NT2/D1 (cell line): ENCODE results near the gene EDN3.

ENCODE experiments used
- DNase-seq: peaks from one replicate; pipeline ENCODE4 v3.0.0-alpha.2; 2011; ENCODE audit warnings: low read depth, low spot score
- H3K27me3 ChIP-seq: 2 replicates; pipeline ENCODE4 v1.6.0; 2011; ENCODE audit warnings: mild to moderate bottlenecking; ENCODE audit not compliant: insufficient read length, insufficient read depth
- H3K36me3 ChIP-seq: 2 replicates; pipeline ENCODE4 v1.6.1; 2011; ENCODE audit warnings: mild to moderate bottlenecking, low read length, mixed read lengths; ENCODE audit not compliant: insufficient read depth, insufficient read length
- H3K4me1 ChIP-seq: 2 replicates; pipeline ENCODE4 v1.5.1; 2011; ENCODE audit not compliant: insufficient read depth, insufficient read length
- H3K4me3 ChIP-seq: 2 replicates; pipeline ENCODE4 v1.5.1; 2011; ENCODE audit warnings: low read depth; ENCODE audit not compliant: insufficient read length
- H3K9ac ChIP-seq: 2 replicates; pipeline ENCODE4 v1.6.0; 2011; ENCODE audit warnings: low read depth; ENCODE audit not compliant: insufficient read length
- H3K9me3 ChIP-seq: 2 replicates; pipeline ENCODE4 v1.5.1; 2011; ENCODE audit warnings: mild to moderate bottlenecking, low read length; ENCODE audit not compliant: insufficient read depth
- SUZ12 ChIP-seq: IDR thresholded peaks from 2 replicates; pipeline ENCODE4 v1.6.1; 2011; ENCODE audit not compliant: insufficient read length, insufficient read depth; ENCODE audit errors: extremely low read depth
- YY1 ChIP-seq: IDR thresholded peaks from 2 replicates; pipeline ENCODE4 v1.6.1; 2011; ENCODE audit not compliant: insufficient read length, insufficient read depth
- ZNF274 ChIP-seq: IDR thresholded peaks from 2 replicates; pipeline ENCODE4 v1.6.1; 2011; ENCODE audit warnings: mild to moderate bottlenecking, low read depth, low read length

The EDN3 gene

DNA sequence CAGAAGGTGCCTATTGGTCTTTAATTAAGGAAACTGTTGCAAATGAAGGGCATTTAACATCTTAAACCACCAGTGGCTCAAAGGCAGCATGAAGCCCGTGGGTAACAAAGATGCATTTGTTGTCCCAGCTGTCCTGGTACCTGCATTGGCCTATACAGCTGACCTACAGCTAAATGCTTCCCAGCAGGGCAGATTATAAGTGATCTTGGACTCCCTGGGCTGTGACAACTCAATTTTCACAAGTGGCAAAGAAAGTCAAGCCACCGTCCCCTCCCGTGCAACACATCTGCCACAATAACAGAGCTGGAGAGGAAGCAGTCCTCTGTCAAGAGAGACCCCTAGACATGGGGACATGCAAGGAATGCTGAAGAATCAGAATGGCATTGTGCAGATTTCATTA is 31.5 kb upstream of the EDN3 start:
- Histone ChIP-seq H3K36me3 (no peaks in the 10 kb centered on the region), H3K4me3 (no peak overlapping the region), H3K9me3 (no peaks in the 10 kb centered on the region), H3K9ac (no peak overlapping the region), H3K27me3 (peaks cover 41% of the 10 kb centered on the region), H3K4me1 (peaks cover 2% of the 10 kb centered on the region)
- TF ChIP-seq YY1 (no peak), SUZ12 (no peak), ZNF274 (no peak)
- peak; percentile 51 for DNase-seq

DNA sequence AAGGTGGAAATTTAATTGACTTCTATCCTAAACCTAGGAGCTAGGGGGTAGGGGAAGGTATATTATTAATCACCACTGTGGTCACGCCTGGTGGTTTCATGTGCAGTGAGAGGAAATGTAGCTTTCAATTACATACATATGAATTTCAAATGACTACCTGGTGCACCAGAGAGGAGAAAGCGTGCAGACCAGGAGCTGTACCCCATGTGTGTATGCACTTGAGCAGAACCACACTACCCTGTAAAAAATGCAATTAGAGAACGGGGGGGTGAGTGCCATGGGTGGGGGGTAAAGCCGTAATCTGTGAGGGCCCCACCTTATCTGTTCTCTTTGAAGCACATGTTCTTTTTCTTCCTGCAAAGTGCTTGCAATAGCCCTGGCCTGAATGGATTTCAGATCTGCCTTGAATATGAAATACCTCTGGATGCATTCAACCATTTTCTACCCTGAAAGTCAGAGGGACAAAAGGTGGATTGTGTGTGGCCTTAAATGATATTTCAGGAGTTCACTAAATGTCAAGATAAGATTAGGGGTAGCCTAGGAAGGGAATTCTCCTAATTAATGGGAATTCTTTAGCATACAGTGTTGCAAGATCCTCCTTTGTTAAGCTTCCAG is 30.9 kb upstream of the EDN3 start:
- no peak for DNase-seq
- no peaks in the 10 kb centered on the region for H3K36me3 ChIP-seq
- H3K4me3 ChIP-seq = no peak overlapping the region
- H3K4me1 ChIP-seq = peaks cover 2% of the 10 kb centered on the region
- peaks cover 41% of the 10 kb centered on the region for H3K27me3 ChIP-seq
- H3K9ac ChIP-seq = no peak overlapping the region
- TF ChIP-seq SUZ12 = no peak
- TF ChIP-seq YY1 = no peak
- no peak for TF ChIP-seq ZNF274
- H3K9me3 ChIP-seq = no peaks in the 10 kb centered on the region

DNA sequence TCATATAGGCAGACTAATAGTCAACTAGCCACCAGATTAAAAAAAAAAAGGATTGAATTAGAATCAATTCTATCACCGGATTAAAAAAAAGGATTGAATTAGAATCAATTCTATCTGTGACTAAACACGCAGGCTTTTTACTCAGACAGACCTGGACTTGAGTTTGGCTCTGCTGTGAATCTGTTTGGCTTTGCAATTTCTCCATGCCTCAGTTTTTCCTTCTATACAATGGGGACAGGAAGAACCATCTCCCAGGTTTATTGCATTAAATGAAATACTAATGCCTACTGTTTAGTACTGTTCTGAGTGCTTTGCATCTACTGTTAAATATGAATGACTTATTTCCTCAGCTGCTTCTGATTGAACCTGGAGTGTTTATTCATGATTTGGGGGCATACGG is 30.0 kb upstream of the EDN3 start:
- no peak for DNase-seq
- Histone ChIP-seq H3K4me3 (no peak overlapping the region), H3K9me3 (no peaks in the 10 kb centered on the region), H3K36me3 (no peaks in the 10 kb centered on the region), H3K9ac (no peak overlapping the region), H3K27me3 (peaks cover 34% of the 10 kb centered on the region), H3K4me1 (peaks cover 2% of the 10 kb centered on the region)
- TF ChIP-seq ZNF274 = no peak
- TF ChIP-seq SUZ12 = no peak
- TF ChIP-seq YY1 = no peak

DNA sequence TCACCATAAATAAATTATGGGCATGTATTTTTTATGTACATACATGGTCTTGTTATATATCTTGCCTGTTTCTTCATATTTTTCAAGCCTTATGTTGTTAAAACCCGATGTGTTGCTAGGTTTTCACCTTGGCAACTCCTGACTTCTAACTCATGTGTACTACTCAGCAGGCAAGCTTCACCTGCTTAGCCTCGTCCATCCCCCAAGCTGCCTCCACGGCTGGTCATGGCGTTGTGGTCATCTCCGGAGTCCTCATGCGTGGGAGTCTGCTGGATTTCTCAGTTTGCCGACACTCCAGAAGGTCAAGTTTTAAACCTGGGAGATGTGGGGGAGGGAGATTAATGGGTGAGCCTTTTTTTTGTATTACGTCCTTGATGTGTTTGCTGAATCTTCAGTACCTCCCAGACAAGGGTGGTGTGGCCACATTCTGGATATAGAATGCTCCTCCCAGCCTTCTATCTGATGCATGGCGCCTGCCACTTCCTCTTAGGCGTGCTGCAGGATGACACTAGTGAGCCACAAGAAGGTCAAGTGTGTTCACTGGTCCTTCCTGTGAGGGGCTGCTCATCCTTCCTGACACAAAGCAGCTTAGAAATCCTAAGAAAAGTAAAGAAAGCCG is 26.6 kb upstream of the EDN3 start:
- no peak overlapping the region for H3K4me3 ChIP-seq
- peaks cover 18% of the 10 kb centered on the region for H3K27me3 ChIP-seq
- no peaks in the 10 kb centered on the region for H3K4me1 ChIP-seq
- no peaks in the 10 kb centered on the region for H3K9me3 ChIP-seq
- no peaks in the 10 kb centered on the region for H3K36me3 ChIP-seq
- no peak overlapping the region for H3K9ac ChIP-seq
- no peak for TF ChIP-seq ZNF274
- no peak for TF ChIP-seq YY1
- no peak for TF ChIP-seq SUZ12
- DNase-seq = no peak

DNA sequence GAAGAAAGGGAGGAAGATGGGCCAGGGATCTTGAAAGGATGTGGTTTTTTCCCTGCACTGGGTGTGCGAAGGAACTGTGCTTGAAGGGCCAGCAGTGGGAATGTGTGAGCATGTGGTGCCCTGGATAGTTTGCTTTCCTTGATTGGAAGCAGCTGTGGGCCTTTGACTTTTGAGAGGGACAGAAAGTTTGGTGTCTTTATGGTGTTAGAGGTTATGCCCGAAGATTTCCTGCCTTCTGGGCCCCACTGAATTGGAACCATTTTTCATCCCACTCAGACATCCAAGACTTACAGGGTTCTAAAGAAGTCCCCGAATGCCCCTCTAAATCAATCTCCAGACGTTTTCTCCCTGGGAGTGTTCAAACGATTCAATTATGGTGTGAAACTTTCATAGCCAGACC is 23.5 kb upstream of the EDN3 start:
- Histone ChIP-seq H3K9me3 (no peaks in the 10 kb centered on the region), H3K27me3 (peaks cover 17% of the 10 kb centered on the region), H3K36me3 (no peaks in the 10 kb centered on the region), H3K4me1 (no peaks in the 10 kb centered on the region), H3K9ac (no peak overlapping the region), H3K4me3 (no peak overlapping the region)
- no peak for TF ChIP-seq YY1
- TF ChIP-seq ZNF274 = no peak
- TF ChIP-seq SUZ12 = no peak
- no peak for DNase-seq

DNA sequence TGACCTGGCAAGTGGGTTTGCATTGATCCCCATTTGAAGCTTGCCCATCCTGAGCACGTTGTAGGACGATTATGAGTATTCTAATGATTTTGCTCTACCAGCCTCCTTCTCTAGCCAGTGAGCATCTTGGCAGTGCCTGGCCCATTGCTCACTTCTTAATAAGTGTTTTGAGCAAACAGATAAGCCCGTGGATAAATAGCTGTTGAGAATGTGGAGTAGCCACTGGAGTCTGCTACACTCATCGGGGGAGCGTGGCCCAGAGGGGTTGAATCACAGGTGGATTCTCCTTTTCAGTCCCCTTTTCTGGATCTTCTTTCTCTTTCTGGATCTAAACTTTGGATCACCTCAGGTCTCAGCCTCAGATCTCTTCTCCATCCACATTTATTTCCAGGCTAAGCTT is 15.9 kb upstream of the EDN3 start:
- no peak for TF ChIP-seq YY1
- no peak for TF ChIP-seq ZNF274
- no peak for TF ChIP-seq SUZ12
- no peak overlapping the region for H3K9ac ChIP-seq
- peaks cover 3% of the 10 kb centered on the region for H3K27me3 ChIP-seq
- no peak for DNase-seq
- no peaks in the 10 kb centered on the region for H3K4me1 ChIP-seq
- H3K36me3 ChIP-seq = no peaks in the 10 kb centered on the region
- H3K4me3 ChIP-seq = no peak overlapping the region
- H3K9me3 ChIP-seq = no peaks in the 10 kb centered on the region

DNA sequence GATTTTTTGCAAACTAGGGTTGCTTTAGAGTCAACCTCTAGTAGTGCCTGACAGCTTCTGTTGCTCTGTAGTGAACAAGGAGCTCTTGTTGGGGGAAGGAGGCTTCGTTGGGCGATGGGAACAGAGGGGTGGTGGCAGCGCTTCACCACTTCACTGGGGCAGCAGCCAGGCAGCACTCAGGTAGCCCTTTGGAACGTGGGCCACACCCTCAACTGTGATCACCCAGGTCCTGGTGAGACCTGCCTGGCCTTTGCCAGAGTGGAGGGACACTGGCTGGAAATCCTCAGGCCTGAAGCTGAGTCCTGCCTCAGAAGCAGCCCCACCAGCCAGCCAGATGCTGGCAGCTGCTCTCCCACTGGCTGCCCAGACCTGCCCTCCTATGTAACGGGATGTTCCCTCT is 10.4 kb upstream of the EDN3 start:
- Histone ChIP-seq H3K27me3 (peaks cover 2% of the 10 kb centered on the region), H3K4me1 (peaks cover 4% of the 10 kb centered on the region), H3K4me3 (no peak overlapping the region), H3K36me3 (no peaks in the 10 kb centered on the region), H3K9me3 (no peaks in the 10 kb centered on the region), H3K9ac (no peak overlapping the region)
- DNase-seq = no peak
- no peak for TF ChIP-seq SUZ12
- TF ChIP-seq ZNF274 = no peak
- TF ChIP-seq YY1 = no peak
